Gastrocnemius medialis (tissue), 4 donors: ENCODE data around the gene DTNBP1. TPM values are rescaled to one million over a fixed set of nuclear protein-coding genes. Genes with fewer than 3 reads are reported as not detected.
A peak's percentile ranks its signal among the peaks of the same experiment; 100 is the strongest.

Experiments used
- ATAC-seq, 2 donors: fragments of 150-250 bp; one replicate each; pipeline ENCODE4 v1.9.1; 2016
- DNase-seq, 2 donors: peaks; one replicate each; pipeline ENCODE4 v3.0.0-alpha.2; 2019
- H3K27ac ChIP-seq, 4 donors: fragments of 200-600 bp; sonication (generic); 1 replicate in 1 of 4; 2 replicates in 3 of 4; pipeline ENCODE4 v1.5.1; 2016 to 2018; ENCODE audit warnings: mild to moderate bottlenecking in 2 of 4, moderate library complexity in 1 of 4
- H3K27me3 ChIP-seq, 3 donors: fragments of 200-600 bp; sonication (generic) in 2 of 3; 1 replicate in 1 of 3; 2 replicates in 2 of 3; pipeline versions ENCODE4 v1.5.1 to v1.6.0; 2016 to 2019; ENCODE audit warnings: mild to moderate bottlenecking in 1 of 3, moderate library complexity in 1 of 3
- H3K36me3 ChIP-seq, 2 donors: fragments of 200-600 bp; sonication (generic) in 1 of 2; one replicate each; pipeline ENCODE4 v1.5.1; 2017 to 2018
- H3K4me1 ChIP-seq, 2 donors: fragments of 200-600 bp; sonication (generic) in 1 of 2; one replicate each; pipeline ENCODE4 v1.5.1; 2016 to 2017; ENCODE audit warnings: mild to moderate bottlenecking in 2 of 2
- H3K4me3 ChIP-seq, 4 donors: fragments of 200-600 bp; sonication (generic) in 3 of 4; 1 replicate in 1 of 4; 2 replicates in 3 of 4; pipeline ENCODE4 v1.5.1; 2016 to 2019; ENCODE audit warnings: mild to moderate bottlenecking in 2 of 4
- H3K9me3 ChIP-seq, 3 donors: fragments of 200-600 bp; sonication (generic) in 2 of 3; 1 replicate in 1 of 3; 2 replicates in 2 of 3; pipeline ENCODE4 v1.5.1; 2016 to 2019
- POLR2A ChIP-seq, 2 donors: fragments of 450-650 bp; IDR thresholded peaks; one replicate each; pipeline ENCODE4 v1.6.1; 2017; ENCODE audit warnings: antibody characterized with exemption in 2 of 2, mild to moderate bottlenecking in 2 of 2, moderate library complexity in 2 of 2
- in situ Hi-C, 4 donors: fragments of 200-750 bp; cut with MboI; loops; one replicate each; pipeline versions ENCODE4 v1.15.0 to v1.8.0; 2017; ENCODE audit warnings: low sequenced_read_pairs in 4 of 4
- intact Hi-C: fragments of 100-400 bp; cut with DNase I; formaldehyde crosslinking; loops from one replicate; pipeline ENCODE4 v1.15.1; 2023; ENCODE audit warnings: low total_unique reads
- total RNA-seq, 4 donors: library from RNA; depleted of rRNA; stranded (reverse); fragments of >200 nt; gene quantifications; one replicate each; pipeline versions ENCODE4 v1.1.0 to v1.2.3, GENCODE V29; 2016
- TF ChIP-seq, protein P1 (sequence below), 5 experiments: fragments of 450-650 bp in 3 of 5; fragments of 200-600 bp in 2 of 5; sonication (generic) in 2 of 5; IDR thresholded peaks in 4 of 5; conservative IDR thresholded peaks in 1 of 5; 1 replicate in 4 of 5; 2 replicates in 1 of 5; pipeline ENCODE4 v1.5.1; 2016 to 2019; ENCODE audit warnings: antibody characterized with exemption in 5 of 5, mild to moderate bottlenecking in 3 of 5, moderate library complexity in 3 of 5

DTNBP1 gene
- total RNA-seq, 4 donors from 2014 or later = 5.2 to 33.5 (median 12.5) TPM

DNA sequence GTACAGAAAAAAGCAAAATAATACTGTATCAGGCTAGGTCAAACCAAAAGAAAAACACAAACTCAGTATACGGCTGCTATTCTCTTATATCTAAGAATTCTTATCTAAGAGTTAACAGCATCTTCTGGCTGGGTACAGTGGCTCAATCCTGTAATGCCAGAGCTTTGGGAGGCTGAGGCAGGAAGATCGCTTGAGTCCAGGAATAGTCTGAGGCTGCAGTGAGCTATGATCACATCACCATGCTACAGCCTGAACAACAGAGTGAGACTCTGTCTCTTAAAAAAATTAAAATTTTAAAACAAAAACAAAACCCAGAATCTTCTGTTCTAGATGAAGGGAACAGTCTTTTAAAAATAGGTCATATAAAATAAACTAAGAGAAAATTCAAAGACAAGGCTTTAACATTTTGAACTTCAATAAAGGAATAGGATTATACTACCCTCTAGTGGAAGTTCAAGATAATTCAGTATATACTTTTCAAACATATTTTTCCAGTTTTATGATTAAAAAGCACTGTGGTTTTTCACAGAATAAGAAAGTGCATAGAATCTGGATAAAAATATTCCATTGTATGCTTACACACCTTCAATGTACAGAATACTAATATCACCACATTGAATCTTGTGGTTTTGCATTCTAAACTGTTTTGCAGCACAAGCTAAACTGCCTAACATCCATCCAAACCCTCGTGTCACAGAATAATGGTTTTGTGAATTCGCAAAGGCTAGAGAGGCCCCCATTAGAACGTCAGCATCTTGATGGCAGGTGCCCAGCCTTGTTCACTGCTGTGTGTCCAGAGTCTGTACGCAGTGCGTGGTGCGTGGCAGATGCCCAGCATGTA lies 39.3 kb downstream of the DTNBP1 start:
- DNase-seq (no peak), ATAC-seq (peak; percentile 48 to 60)
- intact Hi-C loops (loop anchor here (2.0 to 10.0 kb wide), 4 partner anchors 111 to 1413 kb away; partner anchors contain the start of gene JARID2), in situ Hi-C loops (loop anchor here in 3 of 4 donors (10.0 to 25.0 kb wide), 5 partner anchors 109 to 1419 kb away; no protein-coding TSS in a partner anchor)
- TF ChIP-seq POLR2A (IDR thresholded peaks at IDR 0.05) = no peak
- TF ChIP-seq, protein P1, sequence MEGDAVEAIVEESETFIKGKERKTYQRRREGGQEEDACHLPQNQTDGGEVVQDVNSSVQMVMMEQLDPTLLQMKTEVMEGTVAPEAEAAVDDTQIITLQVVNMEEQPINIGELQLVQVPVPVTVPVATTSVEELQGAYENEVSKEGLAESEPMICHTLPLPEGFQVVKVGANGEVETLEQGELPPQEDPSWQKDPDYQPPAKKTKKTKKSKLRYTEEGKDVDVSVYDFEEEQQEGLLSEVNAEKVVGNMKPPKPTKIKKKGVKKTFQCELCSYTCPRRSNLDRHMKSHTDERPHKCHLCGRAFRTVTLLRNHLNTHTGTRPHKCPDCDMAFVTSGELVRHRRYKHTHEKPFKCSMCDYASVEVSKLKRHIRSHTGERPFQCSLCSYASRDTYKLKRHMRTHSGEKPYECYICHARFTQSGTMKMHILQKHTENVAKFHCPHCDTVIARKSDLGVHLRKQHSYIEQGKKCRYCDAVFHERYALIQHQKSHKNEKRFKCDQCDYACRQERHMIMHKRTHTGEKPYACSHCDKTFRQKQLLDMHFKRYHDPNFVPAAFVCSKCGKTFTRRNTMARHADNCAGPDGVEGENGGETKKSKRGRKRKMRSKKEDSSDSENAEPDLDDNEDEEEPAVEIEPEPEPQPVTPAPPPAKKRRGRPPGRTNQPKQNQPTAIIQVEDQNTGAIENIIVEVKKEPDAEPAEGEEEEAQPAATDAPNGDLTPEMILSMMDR (IDR thresholded peaks at IDR 0.05 in 4 of 5, conservative IDR thresholded peaks at IDR 0.05 in 1 of 5) = peak; percentile 58 to 85 (median 77)
- H3K27ac ChIP-seq = peak overlapping the region; percentile 22 to 79 (median 74)
- H3K4me3 ChIP-seq = no peak overlapping the region
- H3K4me1 ChIP-seq = peaks cover 31 to 34% of the 10 kb centered on the region in 2 donors
- no peaks in the 10 kb centered on the region for H3K27me3 ChIP-seq
- H3K36me3 ChIP-seq = no peaks in the 10 kb centered on the region
- no peaks in the 10 kb centered on the region for H3K9me3 ChIP-seq

GRCh38 chr6:15622045-15622740 lies 40.6 kb downstream of the DTNBP1 start:
- intact Hi-C loops (loop anchor here (2.0 to 10.0 kb wide), 4 partner anchors 110 to 1411 kb away; partner anchors contain the start of gene JARID2), in situ Hi-C loops (loop anchor here in 3 of 4 donors (10.0 to 25.0 kb wide), 5 partner anchors 107 to 1417 kb away; no protein-coding TSS in a partner anchor)
- H3K36me3 ChIP-seq = no peaks in the 10 kb centered on the region
- H3K27ac ChIP-seq = peak overlapping the region; percentile 72 to 79 (median 76)
- ATAC-seq (no peak), DNase-seq (no peak)
- TF ChIP-seq, protein P1 (IDR thresholded peaks at IDR 0.05 in 4 of 5, conservative IDR thresholded peaks at IDR 0.05 in 1 of 5) = no peak
- TF ChIP-seq POLR2A (IDR thresholded peaks at IDR 0.05) = no peak
- no peaks in the 10 kb centered on the region for H3K9me3 ChIP-seq
- H3K27me3 ChIP-seq = no peaks in the 10 kb centered on the region
- H3K4me3 ChIP-seq = no peak overlapping the region
- H3K4me1 ChIP-seq = peaks cover 31 to 34% of the 10 kb centered on the region in 2 donors

DNA sequence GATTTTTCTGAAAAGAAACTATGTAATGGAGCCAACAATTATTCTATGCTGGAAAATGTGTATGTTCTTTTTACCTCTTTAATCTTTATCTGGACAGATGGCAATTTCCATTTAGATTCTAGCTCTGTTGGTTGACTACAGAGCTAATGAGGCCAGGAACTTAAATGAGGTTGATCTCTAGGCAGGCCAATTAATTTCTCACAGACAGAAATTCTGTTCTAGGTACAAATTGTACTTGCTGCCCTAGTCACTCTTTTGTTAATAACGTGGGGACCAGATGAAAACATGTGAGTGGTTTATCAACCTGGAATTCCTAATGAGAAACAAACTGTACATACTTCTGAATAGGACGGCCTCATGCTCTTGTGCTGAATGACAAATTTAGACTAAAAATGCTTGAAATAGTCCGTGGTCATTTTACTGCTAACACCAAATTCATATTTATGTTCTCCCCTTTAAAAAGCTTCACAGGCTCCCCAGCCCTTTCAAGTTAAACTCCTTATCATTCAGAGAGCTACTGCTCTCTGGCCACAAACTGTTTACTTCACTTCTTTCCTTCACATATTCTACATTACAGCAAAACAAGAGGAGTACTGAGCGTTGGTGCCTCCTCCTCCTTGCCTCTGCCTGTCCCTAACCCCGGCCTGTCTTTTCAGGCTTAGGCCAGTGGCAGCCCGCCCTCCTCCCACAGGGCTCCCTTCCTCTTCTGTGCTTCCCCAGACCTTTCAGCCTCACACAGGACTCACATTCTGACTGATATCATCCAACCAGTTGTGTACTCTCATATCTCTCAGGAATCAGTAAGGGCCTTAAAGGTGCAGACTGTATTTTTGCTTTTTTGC lies 41.4 kb downstream of the DTNBP1 start:
- Histone ChIP-seq H3K36me3 (no peaks in the 10 kb centered on the region), H3K4me1 (peaks cover 33 to 34% of the 10 kb centered on the region in 2 donors), H3K4me3 (no peak overlapping the region), H3K9me3 (no peaks in the 10 kb centered on the region), H3K27ac (peak overlapping the region; percentile 72 to 79 (median 76)), H3K27me3 (no peaks in the 10 kb centered on the region)
- peak; percentile 59 to 60 for ATAC-seq
- TF ChIP-seq POLR2A (IDR thresholded peaks at IDR 0.05) = no peak
- TF ChIP-seq, protein P1 (IDR thresholded peaks at IDR 0.05 in 4 of 5, conservative IDR thresholded peaks at IDR 0.05 in 1 of 5) = no peak
- in situ Hi-C loops (loop anchor here in 3 of 4 donors (10.0 to 25.0 kb wide), 5 partner anchors 107 to 1417 kb away; no protein-coding TSS in a partner anchor), intact Hi-C loops (loop anchor here (2.0 to 10.0 kb wide), 4 partner anchors 109 to 1411 kb away; partner anchors contain the start of gene JARID2)
- DNase-seq = peak; percentile 15 to 40

- no peaks in the 10 kb centered on the region for H3K36me3 ChIP-seq
- DNase-seq = peak in 1 of 2 donors; percentile 6
- in situ Hi-C loops (loop anchor here in 3 of 4 donors (10.0 to 25.0 kb wide), 5 partner anchors 106 to 1416 kb away; no protein-coding TSS in a partner anchor), intact Hi-C loops (loop anchor here (5.0 to 10.0 kb wide), 3 partner anchors 108 to 896 kb away; partner anchors contain the start of gene JARID2)
- H3K9me3 ChIP-seq = no peaks in the 10 kb centered on the region
- no peak for TF ChIP-seq POLR2A (IDR thresholded peaks at IDR 0.05)
- TF ChIP-seq, protein P1 (IDR thresholded peaks at IDR 0.05 in 4 of 5, conservative IDR thresholded peaks at IDR 0.05 in 1 of 5) = no peak
- H3K4me1 ChIP-seq = peaks cover 39 to 42% of the 10 kb centered on the region in 2 donors
- H3K27ac ChIP-seq = peak overlapping the region; percentile 72 to 79 (median 76)
- peak; percentile 31 to 59 for ATAC-seq
- H3K27me3 ChIP-seq = no peaks in the 10 kb centered on the region
- H3K4me3 ChIP-seq = no peak overlapping the region
Measured at GRCh38 chr6:15620611-15621010, 42.2 kb downstream of the DTNBP1 start.
